ENCODE data around the gene CRB2. TPM values are rescaled to one million over a fixed set of nuclear protein-coding genes. Genes with fewer than 3 reads are reported as not detected.

The CRB2 gene
- total RNA-seq, 3 donors from 2014 or later = 0.47 to 3.7 (median 1.1) TPM

- Histone ChIP-seq H3K9me3 (no peaks in the 10 kb centered on the region), H3K4me3 (no peak overlapping the region), H3K36me3 (ENCODE audit: low read depth) (no peaks in the 10 kb centered on the region), H3K4me1 (ENCODE audit: low read depth) (no peaks in the 10 kb centered on the region)
- peak in 1 of 3 donors; percentile 14 for DNase-seq
- ATAC-seq = no peak
- intact Hi-C loops (cut with DNase I, micrococcal nuclease) = no loop called here
- no peak for TF ChIP-seq CTCF (IDR thresholded peaks at IDR 0.05)
These were observed 64.7 kb downstream of the CRB2 start for GRCh38 chr9:123420592-123421111.

DNA sequence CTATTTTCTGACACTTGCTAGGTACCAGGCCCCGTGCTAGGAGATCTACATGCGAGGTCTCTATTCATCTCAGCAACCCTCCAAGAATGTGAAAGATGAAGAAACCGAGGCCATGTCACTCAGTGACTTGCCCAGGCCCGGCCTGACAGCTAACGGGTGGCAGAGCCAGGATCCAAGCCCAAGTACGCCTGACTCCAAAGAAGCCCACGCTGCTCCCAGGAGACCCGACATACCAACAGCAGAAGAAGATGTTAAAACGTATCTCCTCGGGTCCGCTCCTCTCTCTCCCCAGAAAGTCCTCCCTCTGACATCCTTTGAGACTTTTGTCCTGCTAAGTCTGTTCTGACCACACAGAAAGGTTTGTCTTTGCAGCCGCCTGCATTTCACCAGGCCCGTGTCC is 65.2 kb downstream of the CRB2 start:
- DNase-seq = no peak
- H3K9me3 ChIP-seq = no peaks in the 10 kb centered on the region
- intact Hi-C loops (cut with DNase I, micrococcal nuclease) = no loop called here
- no peak overlapping the region for H3K4me3 ChIP-seq
- ATAC-seq = no peak
- H3K36me3 ChIP-seq (ENCODE audit: low read depth) = no peaks in the 10 kb centered on the region
- no peaks in the 10 kb centered on the region for H3K4me1 ChIP-seq (ENCODE audit: low read depth)
- TF ChIP-seq CTCF (IDR thresholded peaks at IDR 0.05) = no peak

GRCh38 chr9:123421801-123422455 is 65.9 kb downstream of the CRB2 start:
- intact Hi-C loops (cut with DNase I, micrococcal nuclease) = no loop called here
- Histone ChIP-seq H3K36me3 (ENCODE audit: low read depth) (no peaks in the 10 kb centered on the region), H3K9me3 (no peaks in the 10 kb centered on the region), H3K4me3 (no peak overlapping the region), H3K4me1 (ENCODE audit: low read depth) (no peaks in the 10 kb centered on the region)
- TF ChIP-seq CTCF (IDR thresholded peaks at IDR 0.05) = no peak
- ATAC-seq = no peak
- peak in 1 of 3 donors; percentile 7 for DNase-seq

DNA sequence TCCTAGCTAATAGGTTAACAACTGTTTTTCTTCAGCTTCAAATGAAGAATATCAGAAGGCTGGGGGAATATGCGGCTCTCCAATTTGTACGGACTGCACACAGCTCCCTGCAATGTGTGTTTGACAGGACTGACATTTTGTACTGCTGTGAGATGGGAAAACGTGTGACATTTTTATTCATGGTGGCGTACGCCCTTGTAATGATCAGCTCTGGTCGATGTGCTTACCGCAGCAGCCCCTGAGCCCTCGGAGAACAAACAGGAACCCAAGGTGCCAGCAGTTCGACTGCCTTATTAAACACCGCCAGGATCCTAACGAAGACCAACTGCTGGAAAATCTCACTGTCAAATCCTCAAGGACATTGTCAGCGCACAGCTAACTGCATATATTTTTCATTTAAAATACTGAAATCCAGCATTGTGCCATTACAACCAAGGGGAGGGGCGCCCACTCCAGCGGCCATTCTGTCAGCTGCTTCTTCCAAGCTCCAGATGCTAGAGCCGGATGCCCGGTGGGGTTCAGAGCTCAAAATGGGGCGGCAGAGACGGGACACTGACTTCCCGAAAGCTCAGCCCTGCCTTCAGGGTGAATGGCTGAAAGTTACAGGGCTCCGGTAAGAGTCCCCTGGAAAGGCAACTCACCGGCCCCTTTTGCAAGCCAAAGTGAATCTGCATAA is 66.8 kb downstream of the CRB2 start:
- ATAC-seq (no peak), DNase-seq (no peak)
- H3K4me3 ChIP-seq = no peak overlapping the region
- no peaks in the 10 kb centered on the region for H3K36me3 ChIP-seq (ENCODE audit: low read depth)
- TF ChIP-seq CTCF (IDR thresholded peaks at IDR 0.05) = no peak
- H3K9me3 ChIP-seq = no peaks in the 10 kb centered on the region
- intact Hi-C loops (cut with DNase I, micrococcal nuclease) = no loop called here
- H3K4me1 ChIP-seq (ENCODE audit: low read depth) = no peaks in the 10 kb centered on the region

DNA sequence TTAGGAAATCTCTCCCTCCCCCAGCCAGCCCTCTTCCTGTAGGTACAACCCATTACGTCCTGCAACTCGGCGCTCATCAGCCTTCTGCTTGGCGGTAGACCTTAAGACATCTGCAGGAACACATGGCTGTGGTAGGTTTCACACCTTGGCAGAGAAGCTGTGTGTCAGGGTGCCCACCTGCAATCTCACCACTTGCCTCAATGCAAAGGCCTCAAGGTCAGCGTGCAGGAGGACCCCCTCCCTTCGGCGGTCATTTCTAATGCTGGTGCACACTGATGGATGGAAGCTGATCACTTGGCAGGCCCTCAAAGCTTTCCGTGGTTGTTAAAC is 67.3 kb downstream of the CRB2 start:
- no peak for TF ChIP-seq CTCF (IDR thresholded peaks at IDR 0.05)
- ATAC-seq (no peak), DNase-seq (peak in 1 of 3 donors; percentile 7)
- Histone ChIP-seq H3K4me1 (ENCODE audit: low read depth) (no peaks in the 10 kb centered on the region), H3K9me3 (no peaks in the 10 kb centered on the region), H3K36me3 (ENCODE audit: low read depth) (no peaks in the 10 kb centered on the region), H3K4me3 (no peak overlapping the region)
- intact Hi-C loops (cut with DNase I, micrococcal nuclease) = no loop called here

Data from mucosa of descending colon (tissue), 3 donors.